Measurements from ENCODE around the gene HOXD9.

DNA sequence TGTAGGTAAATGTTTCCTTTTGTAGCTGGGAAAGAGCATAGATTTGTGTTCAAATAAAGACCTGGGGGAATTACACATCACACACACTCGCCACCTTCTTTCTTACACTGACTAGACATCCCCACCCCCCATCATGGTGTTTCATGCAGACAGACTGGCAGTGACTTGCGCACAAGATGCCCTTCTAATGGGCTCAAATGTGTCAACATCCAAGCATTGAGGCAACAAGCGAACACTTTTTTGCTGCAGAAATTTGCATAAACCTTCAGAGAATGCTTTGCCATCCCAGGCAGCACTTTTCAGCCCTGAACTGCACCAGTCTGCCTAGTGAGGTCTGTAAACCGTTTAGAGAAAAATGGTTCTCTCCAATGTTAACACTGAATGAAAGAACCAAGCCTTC lies 11.5 kb downstream of the HOXD9 start:
- TF ChIP-seq, protein P1, sequence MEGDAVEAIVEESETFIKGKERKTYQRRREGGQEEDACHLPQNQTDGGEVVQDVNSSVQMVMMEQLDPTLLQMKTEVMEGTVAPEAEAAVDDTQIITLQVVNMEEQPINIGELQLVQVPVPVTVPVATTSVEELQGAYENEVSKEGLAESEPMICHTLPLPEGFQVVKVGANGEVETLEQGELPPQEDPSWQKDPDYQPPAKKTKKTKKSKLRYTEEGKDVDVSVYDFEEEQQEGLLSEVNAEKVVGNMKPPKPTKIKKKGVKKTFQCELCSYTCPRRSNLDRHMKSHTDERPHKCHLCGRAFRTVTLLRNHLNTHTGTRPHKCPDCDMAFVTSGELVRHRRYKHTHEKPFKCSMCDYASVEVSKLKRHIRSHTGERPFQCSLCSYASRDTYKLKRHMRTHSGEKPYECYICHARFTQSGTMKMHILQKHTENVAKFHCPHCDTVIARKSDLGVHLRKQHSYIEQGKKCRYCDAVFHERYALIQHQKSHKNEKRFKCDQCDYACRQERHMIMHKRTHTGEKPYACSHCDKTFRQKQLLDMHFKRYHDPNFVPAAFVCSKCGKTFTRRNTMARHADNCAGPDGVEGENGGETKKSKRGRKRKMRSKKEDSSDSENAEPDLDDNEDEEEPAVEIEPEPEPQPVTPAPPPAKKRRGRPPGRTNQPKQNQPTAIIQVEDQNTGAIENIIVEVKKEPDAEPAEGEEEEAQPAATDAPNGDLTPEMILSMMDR (IDR thresholded peaks at IDR 0.05; ENCODE audit: insufficient read depth, low read length): no peak
- TF ChIP-seq, protein P2, sequence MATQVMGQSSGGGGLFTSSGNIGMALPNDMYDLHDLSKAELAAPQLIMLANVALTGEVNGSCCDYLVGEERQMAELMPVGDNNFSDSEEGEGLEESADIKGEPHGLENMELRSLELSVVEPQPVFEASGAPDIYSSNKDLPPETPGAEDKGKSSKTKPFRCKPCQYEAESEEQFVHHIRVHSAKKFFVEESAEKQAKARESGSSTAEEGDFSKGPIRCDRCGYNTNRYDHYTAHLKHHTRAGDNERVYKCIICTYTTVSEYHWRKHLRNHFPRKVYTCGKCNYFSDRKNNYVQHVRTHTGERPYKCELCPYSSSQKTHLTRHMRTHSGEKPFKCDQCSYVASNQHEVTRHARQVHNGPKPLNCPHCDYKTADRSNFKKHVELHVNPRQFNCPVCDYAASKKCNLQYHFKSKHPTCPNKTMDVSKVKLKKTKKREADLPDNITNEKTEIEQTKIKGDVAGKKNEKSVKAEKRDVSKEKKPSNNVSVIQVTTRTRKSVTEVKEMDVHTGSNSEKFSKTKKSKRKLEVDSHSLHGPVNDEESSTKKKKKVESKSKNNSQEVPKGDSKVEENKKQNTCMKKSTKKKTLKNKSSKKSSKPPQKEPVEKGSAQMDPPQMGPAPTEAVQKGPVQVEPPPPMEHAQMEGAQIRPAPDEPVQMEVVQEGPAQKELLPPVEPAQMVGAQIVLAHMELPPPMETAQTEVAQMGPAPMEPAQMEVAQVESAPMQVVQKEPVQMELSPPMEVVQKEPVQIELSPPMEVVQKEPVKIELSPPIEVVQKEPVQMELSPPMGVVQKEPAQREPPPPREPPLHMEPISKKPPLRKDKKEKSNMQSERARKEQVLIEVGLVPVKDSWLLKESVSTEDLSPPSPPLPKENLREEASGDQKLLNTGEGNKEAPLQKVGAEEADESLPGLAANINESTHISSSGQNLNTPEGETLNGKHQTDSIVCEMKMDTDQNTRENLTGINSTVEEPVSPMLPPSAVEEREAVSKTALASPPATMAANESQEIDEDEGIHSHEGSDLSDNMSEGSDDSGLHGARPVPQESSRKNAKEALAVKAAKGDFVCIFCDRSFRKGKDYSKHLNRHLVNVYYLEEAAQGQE (IDR thresholded peaks at IDR 0.05; ENCODE audit: insufficient replicate concordance, low read depth): no peak
- TF ChIP-seq GABPA (IDR thresholded peaks at IDR 0.05; ENCODE audit: low read depth): no peak
- no peak for TF ChIP-seq POLR2AphosphoS5 (IDR thresholded peaks at IDR 0.05; ENCODE audit: low read depth)

Data from HL-60 (cell line).